Kidney (tissue), 14 donors: ENCODE results near the gene RASSF10. TPM values are rescaled to one million over a fixed set of nuclear protein-coding genes. Genes with fewer than 3 reads are reported as not detected.
A peak's percentile ranks its signal among the peaks of the same experiment; 100 is the strongest.

ENCODE experiments used
- DNase-seq, 5 donors: peaks; one replicate each; pipeline ENCODE4 v3.0.0-alpha.2; 2013 to 2020
- FAIRE-seq: peaks from 2 replicates; lab custom pipeline; 2012; peaks lifted over from hg19 to GRCh38; lab: Jason Lieb, UNC
- H3K27ac ChIP-seq, 2 donors: one replicate each; pipeline ENCODE4 v1.7.0; 2013; ENCODE audit warnings: low read depth in 2 of 2, low read length in 2 of 2, inconsistent platforms in 1 of 2
- H3K27me3 ChIP-seq: one replicate; pipeline ENCODE4 v1.7.1; 2013; ENCODE audit warnings: low read length, inconsistent platforms; ENCODE audit not compliant: control insufficient read depth, insufficient read depth
- H3K36me3 ChIP-seq, 3 donors: one replicate each; pipeline versions ENCODE4 v1.7.0 to v1.7.1; 2013; ENCODE audit warnings: low read length in 3 of 3, control low read depth in 1 of 3, inconsistent platforms in 1 of 3; ENCODE audit not compliant: insufficient read depth in 3 of 3, control insufficient read depth in 2 of 3
- H3K4me1 ChIP-seq, 3 donors: one replicate each; pipeline versions ENCODE4 v1.7.0 to v1.7.1; 2013; ENCODE audit warnings: low read length in 3 of 3, inconsistent platforms in 1 of 3, low read depth in 1 of 3; ENCODE audit not compliant: control insufficient read depth in 2 of 3, insufficient read depth in 2 of 3
- H3K4me3 ChIP-seq, 3 donors: one replicate each; pipeline versions ENCODE4 v1.7.0 to v1.8.1; 2013; ENCODE audit warnings: low read length in 3 of 3, control low read depth in 1 of 3, inconsistent platforms in 1 of 3
- H3K9ac ChIP-seq, 3 donors: one replicate each; pipeline versions ENCODE4 v1.7.0 to v1.7.1; 2013; ENCODE audit warnings: low read length in 3 of 3, control low read depth in 1 of 3, inconsistent platforms in 1 of 3
- H3K9me3 ChIP-seq, 3 donors: one replicate each; pipeline versions ENCODE4 v1.7.0 to v1.7.1; 2013; ENCODE audit warnings: low read length in 3 of 3, control low read depth in 1 of 3, inconsistent platforms in 1 of 3; ENCODE audit not compliant: control insufficient read depth in 2 of 3, insufficient read depth in 1 of 3
- intact Hi-C: fragments of 100-400 bp; cut with DNase I; formaldehyde crosslinking; loops from one replicate; pipeline ENCODE4 v1.11.1; 2022
- polyA plus RNA-seq: library from polyadenylated mRNA; stranded (reverse); fragments of 350-450 nt; fragmentation: Illumina TruSeq; extraction: RNeasy Lipid Tissue Mini Kit (QIAGEN cat#74804); gene quantifications from one replicate; pipeline ENCODE4 v1.2.3, GENCODE V29; 2014; ENCODE audit warnings: low read depth, low replicate concordance; ENCODE audit not compliant: insufficient read depth
- total RNA-seq: library from RNA; stranded (reverse); fragmentation: NEBNext Ultra II Directional; extraction: Animal tissue kit (Norgen Biotek cat#: 25700); gene quantifications from one replicate; pipeline ENCODE4 v1.2.1, GENCODE V29; 2021
- TF ChIP-seq, protein P1 (sequence below): IDR thresholded peaks from 3 replicates; pipeline ENCODE4 v1.5.1; 2012; ENCODE audit warnings: mild to moderate bottlenecking, moderate library complexity, borderline replicate concordance; ENCODE audit not compliant: insufficient read depth; ENCODE audit errors: extremely low read depth
- donor health status: control.
- donor health status: control.
- donor health status: control.
- donor health status: control.
- donor health status: control.
- donor health status: DM: yes; HTN: yes; CAD: no.
- donor health status: Normal renal cell carcinoma (clear cell type).

RASSF10 gene
- total and polyA plus RNA-seq, 2 donors from 2014 or later = 6.1 to 9.7 TPM

DNA sequence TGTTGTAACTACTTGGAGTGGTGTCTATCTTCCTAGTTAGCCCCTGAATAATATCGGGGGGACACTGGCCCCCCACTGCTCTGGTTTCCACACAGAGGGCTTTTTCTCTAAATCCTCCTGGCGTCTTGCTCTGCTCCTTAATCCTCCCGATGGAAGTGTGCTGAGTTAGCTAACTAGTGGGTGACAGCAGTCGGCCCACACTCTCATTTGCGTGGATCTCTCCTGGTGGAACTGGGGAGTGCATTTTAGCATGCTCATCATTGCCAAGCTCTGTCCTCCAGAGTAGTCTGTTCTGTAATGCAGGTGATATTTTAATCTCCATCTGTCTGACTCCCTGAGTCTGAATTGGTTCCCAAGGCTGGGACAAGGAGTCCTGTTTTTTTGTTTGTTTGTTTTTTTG is 46.1 kb upstream of the RASSF10 start:
- no peak for FAIRE-seq
- Histone ChIP-seq H3K27ac (no peak overlapping the region), H3K9ac (no peak overlapping the region), H3K4me1 (no peaks in the 10 kb centered on the region), H3K36me3 (no peaks in the 10 kb centered on the region), H3K27me3 (no peaks in the 10 kb centered on the region), H3K9me3 (no peaks in the 10 kb centered on the region), H3K4me3 (no peak overlapping the region)
- TF ChIP-seq, protein P1, sequence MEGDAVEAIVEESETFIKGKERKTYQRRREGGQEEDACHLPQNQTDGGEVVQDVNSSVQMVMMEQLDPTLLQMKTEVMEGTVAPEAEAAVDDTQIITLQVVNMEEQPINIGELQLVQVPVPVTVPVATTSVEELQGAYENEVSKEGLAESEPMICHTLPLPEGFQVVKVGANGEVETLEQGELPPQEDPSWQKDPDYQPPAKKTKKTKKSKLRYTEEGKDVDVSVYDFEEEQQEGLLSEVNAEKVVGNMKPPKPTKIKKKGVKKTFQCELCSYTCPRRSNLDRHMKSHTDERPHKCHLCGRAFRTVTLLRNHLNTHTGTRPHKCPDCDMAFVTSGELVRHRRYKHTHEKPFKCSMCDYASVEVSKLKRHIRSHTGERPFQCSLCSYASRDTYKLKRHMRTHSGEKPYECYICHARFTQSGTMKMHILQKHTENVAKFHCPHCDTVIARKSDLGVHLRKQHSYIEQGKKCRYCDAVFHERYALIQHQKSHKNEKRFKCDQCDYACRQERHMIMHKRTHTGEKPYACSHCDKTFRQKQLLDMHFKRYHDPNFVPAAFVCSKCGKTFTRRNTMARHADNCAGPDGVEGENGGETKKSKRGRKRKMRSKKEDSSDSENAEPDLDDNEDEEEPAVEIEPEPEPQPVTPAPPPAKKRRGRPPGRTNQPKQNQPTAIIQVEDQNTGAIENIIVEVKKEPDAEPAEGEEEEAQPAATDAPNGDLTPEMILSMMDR = no peak
- DNase-seq = no peak
- intact Hi-C loops = no loop called here

DNA sequence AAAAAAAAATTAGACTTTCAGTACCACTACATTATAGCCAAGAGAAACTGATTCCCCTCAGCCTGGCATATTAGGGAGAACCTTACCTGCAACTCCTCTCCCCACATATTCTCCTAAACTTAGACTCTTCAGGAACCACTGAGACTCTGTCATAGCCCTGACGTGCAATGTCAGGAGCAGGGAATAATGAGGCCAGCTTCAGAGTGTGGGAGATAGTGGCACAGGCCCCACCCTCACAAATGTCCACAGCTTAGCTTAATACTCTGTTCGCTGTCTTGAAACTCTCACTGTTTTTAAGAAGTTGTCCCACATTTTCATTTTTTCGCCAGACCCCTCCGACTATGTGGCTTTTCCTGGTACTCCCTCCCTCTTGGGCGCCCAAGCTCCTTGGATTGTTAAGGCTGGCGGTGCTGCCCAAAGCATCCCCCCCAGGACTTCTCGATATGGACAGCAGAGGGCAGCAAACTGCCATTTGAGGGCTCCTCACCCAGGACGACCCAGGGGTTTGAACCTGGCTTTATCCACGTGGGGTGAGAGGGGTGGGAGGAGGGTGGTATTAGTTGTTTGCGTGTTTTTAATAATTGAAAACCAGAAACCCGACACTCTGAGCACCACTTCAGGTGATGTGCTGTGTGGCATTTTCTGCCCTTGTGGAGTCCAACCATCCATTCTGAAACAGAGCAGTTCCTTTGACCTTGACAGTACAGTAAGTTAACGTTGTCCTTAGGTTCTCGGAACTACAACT is 45.2 kb upstream of the RASSF10 start:
- Histone ChIP-seq H3K36me3 (no peaks in the 10 kb centered on the region), H3K27ac (no peak overlapping the region), H3K4me3 (no peak overlapping the region), H3K27me3 (no peaks in the 10 kb centered on the region), H3K4me1 (peaks cover 0 to 7% (median 0%) of the 10 kb centered on the region in 3 donors), H3K9me3 (no peaks in the 10 kb centered on the region), H3K9ac (no peak overlapping the region)
- TF ChIP-seq, protein P1 = peak; percentile 88
- FAIRE-seq (no peak), DNase-seq (peak in 4 of 5 donors; percentile 84 to 89 (median 86))
- intact Hi-C loops = no loop called here

DNA sequence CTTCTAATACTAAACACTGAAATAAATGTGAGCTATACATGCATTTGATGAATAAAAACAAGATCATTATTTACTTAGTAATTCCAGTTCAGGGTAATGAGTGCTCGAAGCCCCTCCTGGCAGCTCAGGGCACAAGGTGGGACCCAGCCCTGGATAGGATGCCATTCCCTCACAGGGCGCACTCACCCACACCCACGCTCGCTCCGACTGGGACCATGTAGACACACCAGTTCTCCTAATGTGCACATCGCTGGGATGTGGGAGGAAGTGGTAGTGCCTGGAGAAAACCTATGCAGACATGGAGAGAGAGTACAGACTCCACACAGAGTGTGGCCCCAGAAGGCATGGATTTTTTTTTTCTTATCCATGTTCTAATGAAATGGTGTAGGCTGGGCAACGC is 44.5 kb upstream of the RASSF10 start:
- TF ChIP-seq, protein P1 = no peak
- H3K4me1 ChIP-seq = peaks cover 0 to 7% (median 0%) of the 10 kb centered on the region in 3 donors
- H3K36me3 ChIP-seq = no peaks in the 10 kb centered on the region
- DNase-seq (no peak), FAIRE-seq (no peak)
- no peak overlapping the region for H3K9ac ChIP-seq
- H3K27ac ChIP-seq = no peak overlapping the region
- H3K4me3 ChIP-seq = no peak overlapping the region
- intact Hi-C loops = no loop called here
- H3K27me3 ChIP-seq = no peaks in the 10 kb centered on the region
- H3K9me3 ChIP-seq = no peaks in the 10 kb centered on the region
